K562 (cell line): ENCODE data around the gene MOB1A. TPM values are rescaled to one million over a fixed set of nuclear protein-coding genes. Genes with fewer than 3 reads are reported as not detected.
A peak's percentile ranks its signal among the peaks of the same experiment; 100 is the strongest.

Experiments
- CREM ChIP-seq: IDR thresholded peaks from 2 replicates; pipeline ENCODE4 v1.6.1; 2014; ENCODE audit warnings: antibody characterized with exemption, low read depth
- DPF2 ChIP-seq: fragments of 450-650 bp; IDR thresholded peaks from 2 replicates; pipeline ENCODE4 v1.6.1; 2016
- EGR1 ChIP-seq: fragments of 450-650 bp; conservative IDR thresholded peaks from 2 replicates; pipeline ENCODE4 v1.6.1; 2017; ENCODE audit warnings: mild to moderate bottlenecking
- ERF ChIP-seq: fragments of 450-650 bp; formaldehyde crosslinking; IDR thresholded peaks from 2 replicates; pipeline ENCODE4 v1.4.0; 2020; ENCODE audit warnings: mild to moderate bottlenecking, mixed read lengths
- ETV1 ChIP-seq: fragments of 450-650 bp; conservative IDR thresholded peaks from 2 replicates; pipeline ENCODE4 v1.6.1; 2016; ENCODE audit warnings: missing genetic modification characterization, control low read depth, low read depth, missing compliant biosample characterization
- FOXM1 ChIP-seq, 2 experiments: fragments of 450-650 bp in 1 of 2; sonication (generic) in 1 of 2; formaldehyde crosslinking in 1 of 2; IDR thresholded peaks; 2 replicates each; pipeline versions ENCODE4 v1.6.1 to v1.9.0; 2017 to 2022; ENCODE audit warnings: low read depth in 2 of 2, mild to moderate bottlenecking in 2 of 2, missing genetic modification reagents in 1 of 2, moderate library complexity in 1 of 2
- JUND ChIP-seq, 2 experiments: IDR thresholded peaks; 2 replicates in 1 of 2; 3 replicates in 1 of 2; pipeline ENCODE4 v1.6.1; 2011; ENCODE audit warnings: borderline replicate concordance in 2 of 2, low read depth in 2 of 2, low read length in 2 of 2, improper control_type of control experiment in 1 of 2, missing biosample characterization in 1 of 2, missing genetic modification characterization in 1 of 2, missing genetic modification reagents in 1 of 2
- MEF2D ChIP-seq: conservative IDR thresholded peaks from 2 replicates; pipeline ENCODE4 v1.6.1; 2016; ENCODE audit warnings: low read depth, missing genetic modification characterization, missing compliant biosample characterization
- MYBL2 ChIP-seq, 2 experiments: fragments of 450-650 bp in 1 of 2; sonication (generic) in 1 of 2; formaldehyde crosslinking in 1 of 2; IDR thresholded peaks; 2 replicates each; pipeline versions ENCODE4 v1.6.1 to v1.8.1; 2017 to 2022; ENCODE audit warnings: borderline replicate concordance in 1 of 2, inconsistent platforms in 1 of 2, low read depth in 1 of 2, mild to moderate bottlenecking in 1 of 2, missing genetic modification reagents in 1 of 2, moderate library complexity in 1 of 2
- NR3C1 ChIP-seq: sonication (generic); formaldehyde crosslinking; IDR thresholded peaks from 2 replicates; pipeline ENCODE4 v1.8.1; 2022; ENCODE audit warnings: missing genetic modification reagents
- SMAD1 ChIP-seq: fragments of 150-350 bp; IDR thresholded peaks from 2 replicates; pipeline ENCODE4 v1.6.1; 2014; ENCODE audit warnings: low read length, low read depth; ENCODE audit not compliant: partially characterized antibody
- SOX6 ChIP-seq: fragments of 450-650 bp; IDR thresholded peaks from 2 replicates; pipeline ENCODE4 v1.6.1; 2014; ENCODE audit warnings: mild to moderate bottlenecking
- TRIM24 ChIP-seq, 2 experiments: fragments of 450-650 bp; IDR thresholded peaks; 2 replicates each; pipeline ENCODE4 v1.6.1; 2016
- ZNF274 ChIP-seq: IDR thresholded peaks from 2 replicates; pipeline ENCODE4 v1.6.1; 2011; ENCODE audit warnings: low read depth, mild to moderate bottlenecking, low read length, moderate library complexity, borderline replicate concordance
- ZNF561 ChIP-seq: fragments of 450-650 bp; formaldehyde crosslinking; conservative IDR thresholded peaks from 2 replicates; pipeline ENCODE4 v1.4.0; 2020; ENCODE audit warnings: mild to moderate bottlenecking, moderate library complexity
- ZNF77 ChIP-seq: fragments of 250-450 bp; sonication (Bioruptor Pico); IDR thresholded peaks from 2 replicates; pipeline ENCODE4 v1.5.0; 2020
- polyA plus RNA-seq, 8 experiments: library from polyadenylated mRNA; depleted of rRNA in 4 of 8; stranded (reverse) in 5 of 8; unstranded in 3 of 8; fragments of >200 nt; fragmentation: Nextera tagmentation in 2 of 8; fragmentation: Illumina TruSeq in 1 of 8; extraction: Ambion mirVana in 2 of 8; extraction: Trizol in 1 of 8; gene quantifications; 2 replicates each; pipeline versions ENCODE4 v1.2.1 to v1.2.3, GENCODE V29; 2011 to 2014; ENCODE audit warnings: inconsistent platforms in 1 of 8, missing spikeins in 1 of 8
- total RNA-seq, 7 experiments: library from RNA; depleted of rRNA in 6 of 7; stranded (reverse); fragments of >200 nt in 6 of 7; fragmentation: Illumina TruSeq in 2 of 7; extraction: Trizol in 2 of 7; gene quantifications; 2 replicates each; pipeline versions ENCODE4 v1.2.1 to v1.2.3, GENCODE V29; 2011 to 2021; ENCODE audit warnings: low replicate concordance in 1 of 7
- TF ChIP-seq, protein P1 (sequence below): fragments of 450-650 bp; conservative IDR thresholded peaks from 2 replicates; pipeline ENCODE4 v1.6.1; 2016; ENCODE audit warnings: missing genetic modification characterization, low read depth, mild to moderate bottlenecking, control low read depth, missing compliant biosample characterization
- TF ChIP-seq, protein P2 (sequence below): IDR thresholded peaks from 2 replicates; pipeline ENCODE4 v1.6.1; 2011; ENCODE audit warnings: borderline replicate concordance, low read depth, mild to moderate bottlenecking, moderate library complexity, low read length; ENCODE audit not compliant: insufficient read depth, poor library complexity, severe bottlenecking
- TF ChIP-seq, protein P3 (sequence below): fragments of 200-800 bp; sonication (Bioruptor generic); IDR thresholded peaks from 2 replicates; pipeline ENCODE4 v1.6.1; 2017; ENCODE audit warnings: missing genetic modification characterization, missing compliant biosample characterization
- TF ChIP-seq, protein P4 (sequence below): sonication (generic); formaldehyde crosslinking; IDR thresholded peaks from 2 replicates; pipeline ENCODE4 v1.8.0; 2022; ENCODE audit warnings: missing genetic modification reagents, mild to moderate bottlenecking, borderline replicate concordance

The MOB1A gene
- total and polyA plus RNA-seq, 9 of the 15 experiments (the other 6 are each of a cell fraction or from before 2014, with no cell fraction given): 24.8 to 100 (median 60.2) TPM

- TF ChIP-seq, protein P1, sequence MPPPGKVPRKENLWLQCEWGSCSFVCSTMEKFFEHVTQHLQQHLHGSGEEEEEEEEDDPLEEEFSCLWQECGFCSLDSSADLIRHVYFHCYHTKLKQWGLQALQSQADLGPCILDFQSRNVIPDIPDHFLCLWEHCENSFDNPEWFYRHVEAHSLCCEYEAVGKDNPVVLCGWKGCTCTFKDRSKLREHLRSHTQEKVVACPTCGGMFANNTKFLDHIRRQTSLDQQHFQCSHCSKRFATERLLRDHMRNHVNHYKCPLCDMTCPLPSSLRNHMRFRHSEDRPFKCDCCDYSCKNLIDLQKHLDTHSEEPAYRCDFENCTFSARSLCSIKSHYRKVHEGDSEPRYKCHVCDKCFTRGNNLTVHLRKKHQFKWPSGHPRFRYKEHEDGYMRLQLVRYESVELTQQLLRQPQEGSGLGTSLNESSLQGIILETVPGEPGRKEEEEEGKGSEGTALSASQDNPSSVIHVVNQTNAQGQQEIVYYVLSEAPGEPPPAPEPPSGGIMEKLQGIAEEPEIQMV: no peak
- TF ChIP-seq, protein P2, sequence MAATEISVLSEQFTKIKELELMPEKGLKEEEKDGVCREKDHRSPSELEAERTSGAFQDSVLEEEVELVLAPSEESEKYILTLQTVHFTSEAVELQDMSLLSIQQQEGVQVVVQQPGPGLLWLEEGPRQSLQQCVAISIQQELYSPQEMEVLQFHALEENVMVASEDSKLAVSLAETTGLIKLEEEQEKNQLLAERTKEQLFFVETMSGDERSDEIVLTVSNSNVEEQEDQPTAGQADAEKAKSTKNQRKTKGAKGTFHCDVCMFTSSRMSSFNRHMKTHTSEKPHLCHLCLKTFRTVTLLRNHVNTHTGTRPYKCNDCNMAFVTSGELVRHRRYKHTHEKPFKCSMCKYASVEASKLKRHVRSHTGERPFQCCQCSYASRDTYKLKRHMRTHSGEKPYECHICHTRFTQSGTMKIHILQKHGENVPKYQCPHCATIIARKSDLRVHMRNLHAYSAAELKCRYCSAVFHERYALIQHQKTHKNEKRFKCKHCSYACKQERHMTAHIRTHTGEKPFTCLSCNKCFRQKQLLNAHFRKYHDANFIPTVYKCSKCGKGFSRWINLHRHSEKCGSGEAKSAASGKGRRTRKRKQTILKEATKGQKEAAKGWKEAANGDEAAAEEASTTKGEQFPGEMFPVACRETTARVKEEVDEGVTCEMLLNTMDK: peak; percentile 69
- no peak for TF ChIP-seq ZNF77 (CRISPR knock-in tag)
- TF ChIP-seq CREM: peak; percentile 71
- peak; percentile 67; the same call in 1 of the 2 replicates for TF ChIP-seq FOXM1 (IDR thresholded peaks at IDR 0.05; ENCODE audit: low read depth)
- peak; percentile 92 for TF ChIP-seq FOXM1 (CRISPR knock-in tag; IDR thresholded peaks at IDR 0.05; ENCODE audit: low read depth)
- TF ChIP-seq ERF (CRISPR knock-in tag): 0 out of 2 replicates have a peak, but pooled peaks have one; percentile 8
- peak; percentile 77 for TF ChIP-seq SMAD1
- TF ChIP-seq ETV1 (tag): peak; percentile 46; the same call in 1 of the 2 replicates
- TF ChIP-seq EGR1: no peak; the same call in 1 of the 2 replicates
- TF ChIP-seq TRIM24 (IDR thresholded peaks at IDR 0.05): peak in 1 of 2 experiments; percentile 9; a peak in 1 of 4 replicates
- TF ChIP-seq, protein P3, sequence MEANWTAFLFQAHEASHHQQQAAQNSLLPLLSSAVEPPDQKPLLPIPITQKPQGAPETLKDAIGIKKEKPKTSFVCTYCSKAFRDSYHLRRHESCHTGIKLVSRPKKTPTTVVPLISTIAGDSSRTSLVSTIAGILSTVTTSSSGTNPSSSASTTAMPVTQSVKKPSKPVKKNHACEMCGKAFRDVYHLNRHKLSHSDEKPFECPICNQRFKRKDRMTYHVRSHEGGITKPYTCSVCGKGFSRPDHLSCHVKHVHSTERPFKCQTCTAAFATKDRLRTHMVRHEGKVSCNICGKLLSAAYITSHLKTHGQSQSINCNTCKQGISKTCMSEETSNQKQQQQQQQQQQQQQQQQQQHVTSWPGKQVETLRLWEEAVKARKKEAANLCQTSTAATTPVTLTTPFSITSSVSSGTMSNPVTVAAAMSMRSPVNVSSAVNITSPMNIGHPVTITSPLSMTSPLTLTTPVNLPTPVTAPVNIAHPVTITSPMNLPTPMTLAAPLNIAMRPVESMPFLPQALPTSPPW (CRISPR knock-in tag): peak; percentile 67
- peak; percentile 56; the same call in 1 of the 2 replicates for TF ChIP-seq NR3C1 (CRISPR knock-in tag)
- TF ChIP-seq MEF2D (tag): no peak
- peak; percentile 66 for TF ChIP-seq MYBL2 (IDR thresholded peaks at IDR 0.05; ENCODE audit: low read depth)
- TF ChIP-seq MYBL2 (CRISPR knock-in tag; IDR thresholded peaks at IDR 0.05; ENCODE audit: borderline replicate concordance): no peak
- no peak; the same call in 1 of the 2 replicates for TF ChIP-seq DPF2
- TF ChIP-seq ZNF561: no peak
- TF ChIP-seq JUND (IDR thresholded peaks at IDR 0.05; ENCODE audit: borderline replicate concordance, low read depth, low read length): peak; percentile 69
- peak; percentile 39; the same call in 1 of the 3 replicates for TF ChIP-seq JUND (tag; IDR thresholded peaks at IDR 0.05; ENCODE audit: borderline replicate concordance, low read depth, low read length)
- TF ChIP-seq, protein P4, sequence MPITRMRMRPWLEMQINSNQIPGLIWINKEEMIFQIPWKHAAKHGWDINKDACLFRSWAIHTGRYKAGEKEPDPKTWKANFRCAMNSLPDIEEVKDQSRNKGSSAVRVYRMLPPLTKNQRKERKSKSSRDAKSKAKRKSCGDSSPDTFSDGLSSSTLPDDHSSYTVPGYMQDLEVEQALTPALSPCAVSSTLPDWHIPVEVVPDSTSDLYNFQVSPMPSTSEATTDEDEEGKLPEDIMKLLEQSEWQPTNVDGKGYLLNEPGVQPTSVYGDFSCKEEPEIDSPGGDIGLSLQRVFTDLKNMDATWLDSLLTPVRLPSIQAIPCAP (CRISPR knock-in tag): peak; percentile 81; the same call in 1 of the 2 replicates
- TF ChIP-seq ZNF274: no peak
- TF ChIP-seq SOX6: peak; percentile 23; the same call in 1 of the 2 replicates
Measured at GRCh38 chr2:74198461-74199274, 20.0 kb upstream of the MOB1A start, which contains the start of gene MTHFD2 (continued).
